Liver (tissue), 3 donors: ENCODE results near the gene SFMBT2.

ENCODE experiments used
- ATF3 ChIP-seq: IDR thresholded peaks from 2 replicates; pipeline ENCODE4 v1.6.1; 2016; ENCODE audit warnings: antibody characterized with exemption
- CTCF ChIP-seq: fragments of 150-350 bp; IDR thresholded peaks from 2 replicates; pipeline ENCODE4 v1.5.1; 2017; ENCODE audit warnings: improper control_type of control experiment, low read depth, low read length; ENCODE audit not compliant: missing input control
- EGR1 ChIP-seq, 2 donors: IDR thresholded peaks; 2 replicates each; pipeline ENCODE4 v1.6.1; 2016 to 2018; ENCODE audit warnings: antibody characterized with exemption in 2 of 2, low read depth in 2 of 2
- GABPA ChIP-seq, 2 donors: IDR thresholded peaks in 1 of 2; conservative IDR thresholded peaks in 1 of 2; 2 replicates each; pipeline ENCODE4 v1.6.1; 2016; ENCODE audit warnings: antibody characterized with exemption in 2 of 2, mild to moderate bottlenecking in 1 of 2, moderate library complexity in 1 of 2
- HNF4G ChIP-seq: IDR thresholded peaks from 2 replicates; pipeline ENCODE4 v1.6.1; 2016; ENCODE audit warnings: antibody characterized with exemption
- JUND ChIP-seq, 2 donors: IDR thresholded peaks; 2 replicates each; pipeline ENCODE4 v1.6.1; 2016; ENCODE audit warnings: antibody characterized with exemption in 2 of 2
- MAX ChIP-seq: IDR thresholded peaks from 2 replicates; pipeline ENCODE4 v1.6.1; 2016; ENCODE audit warnings: antibody characterized with exemption
- RAD21 ChIP-seq, 2 donors: IDR thresholded peaks; 2 replicates each; pipeline ENCODE4 v1.6.1; 2016; ENCODE audit warnings: antibody characterized with exemption in 2 of 2, mild to moderate bottlenecking in 2 of 2
- REST ChIP-seq: IDR thresholded peaks from 2 replicates; pipeline ENCODE4 v1.6.1; 2016; ENCODE audit warnings: antibody characterized with exemption, mild to moderate bottlenecking
- SP1 ChIP-seq: IDR thresholded peaks from 2 replicates; pipeline ENCODE4 v1.6.1; 2018; ENCODE audit warnings: antibody characterized with exemption, mild to moderate bottlenecking
- TAF1 ChIP-seq: conservative IDR thresholded peaks from 2 replicates; pipeline ENCODE4 v1.6.1; 2016; ENCODE audit warnings: antibody characterized with exemption, mild to moderate bottlenecking
- YY1 ChIP-seq: IDR thresholded peaks from 2 replicates; pipeline ENCODE4 v1.6.1; 2016; ENCODE audit warnings: antibody characterized with exemption, mild to moderate bottlenecking
- ZBTB33 ChIP-seq: IDR thresholded peaks from 2 replicates; pipeline ENCODE4 v1.6.1; 2016; ENCODE audit warnings: antibody characterized with exemption
- donor health status: healthy.
- donor health status: healthy.

GRCh38 chr10:7297094-7297493, 113.7 kb downstream of the SFMBT2 start:
- no peak for TF ChIP-seq RAD21 (IDR thresholded peaks at IDR 0.05)
- no peak for TF ChIP-seq SP1
- TF ChIP-seq CTCF, result no peak
- no peak for TF ChIP-seq EGR1 (IDR thresholded peaks at IDR 0.05; ENCODE audit: low read depth in 2 of 2)
- TF ChIP-seq REST, result no peak
- no peak for TF ChIP-seq ZBTB33
- no peak for TF ChIP-seq JUND (IDR thresholded peaks at IDR 0.05)
- TF ChIP-seq HNF4G, result no peak
- no peak for TF ChIP-seq TAF1
- TF ChIP-seq GABPA (IDR thresholded peaks at IDR 0.05 in 1 of 2, conservative IDR thresholded peaks at IDR 0.05 in 1 of 2), result no peak
- TF ChIP-seq MAX, result no peak
- no peak for TF ChIP-seq YY1
- TF ChIP-seq ATF3, result no peak
